GM21786 (cell line): ENCODE measurements around the gene NELFB.
A peak's percentile ranks its signal among the peaks of the same experiment; 100 is the strongest.

ENCODE experiments used
- ATAC-seq: cut with Tn5 transposase; IDR thresholded peaks from one replicate; pipeline ENCODE4 v1.9.1; 2021; ENCODE audit not compliant: unreplicated experiment

NELFB gene

GRCh38 chr9:137254624-137255447, at the start of gene NELFB:
Gene NELFB (plus strand): TSS chr9:137255327.
- ATAC-seq: peak; percentile 60

GRCh38 chr9:137206602-137207001, 48.5 kb upstream of the NELFB start:
- no peak for ATAC-seq

DNA sequence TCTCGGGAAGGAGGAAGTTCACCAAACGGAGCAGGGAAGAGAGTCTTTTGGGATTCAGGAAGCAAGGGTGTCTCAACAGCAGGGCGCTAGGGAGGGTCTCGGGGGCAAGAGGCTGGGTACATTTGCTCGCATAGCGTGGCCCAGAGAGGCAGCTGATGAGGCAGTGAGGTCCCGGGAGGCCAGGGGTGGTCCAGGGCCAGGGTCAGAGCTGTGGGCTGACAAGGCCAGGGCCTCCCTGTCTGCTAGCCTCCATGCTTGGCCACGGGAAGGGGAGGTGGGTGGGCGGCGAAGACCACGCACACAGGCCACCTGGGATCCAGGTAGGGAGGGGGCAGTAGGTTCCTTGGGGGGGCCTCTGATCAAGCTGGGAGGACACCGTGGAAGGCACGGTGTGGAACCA, 43.6 kb upstream of the NELFB start:
- no peak for ATAC-seq

DNA sequence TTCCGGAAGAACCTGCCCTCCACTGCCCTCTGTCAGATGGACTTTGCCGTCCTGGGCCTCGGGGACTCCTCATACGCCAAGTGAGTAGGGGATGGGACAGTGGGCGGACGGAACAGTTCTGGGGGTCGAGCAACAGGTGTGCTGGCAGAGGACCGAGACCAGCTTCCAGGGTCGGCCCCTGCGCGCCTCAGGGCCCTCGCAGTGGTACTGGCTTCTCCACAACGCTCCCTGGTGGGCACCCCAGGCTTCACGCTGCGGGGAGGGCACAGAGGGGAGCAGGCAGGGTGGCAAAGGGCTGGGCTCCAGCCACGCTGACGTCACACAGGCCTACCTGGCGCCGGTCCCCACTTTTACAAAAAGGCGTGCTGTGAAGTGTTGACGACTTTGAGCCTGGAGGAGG, 42.6 kb upstream of the NELFB start:
- no peak for ATAC-seq

- ATAC-seq: no peak
These were observed 41.7 kb upstream of the NELFB start for GRCh38 chr9:137213160-137214060.

DNA sequence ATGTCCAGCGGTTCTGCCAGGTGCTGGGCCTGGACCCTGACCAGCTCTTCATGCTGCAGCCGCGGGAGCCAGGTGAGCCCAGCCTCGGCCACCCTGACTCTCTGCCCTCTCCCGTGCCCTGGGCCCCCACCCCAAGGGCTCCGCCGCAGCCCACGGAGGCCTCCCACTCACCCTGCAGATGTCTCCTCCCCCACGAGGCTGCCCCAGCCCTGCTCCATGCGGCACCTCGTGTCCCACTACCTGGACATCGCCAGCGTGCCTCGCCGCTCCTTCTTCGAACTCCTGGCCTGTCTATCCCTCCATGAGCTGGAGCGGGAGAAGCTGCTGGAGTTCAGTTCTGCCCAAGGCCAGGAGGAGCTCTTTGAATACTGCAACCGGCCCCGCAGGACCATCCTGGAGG, 40.5 kb upstream of the NELFB start:
- no peak for ATAC-seq

DNA sequence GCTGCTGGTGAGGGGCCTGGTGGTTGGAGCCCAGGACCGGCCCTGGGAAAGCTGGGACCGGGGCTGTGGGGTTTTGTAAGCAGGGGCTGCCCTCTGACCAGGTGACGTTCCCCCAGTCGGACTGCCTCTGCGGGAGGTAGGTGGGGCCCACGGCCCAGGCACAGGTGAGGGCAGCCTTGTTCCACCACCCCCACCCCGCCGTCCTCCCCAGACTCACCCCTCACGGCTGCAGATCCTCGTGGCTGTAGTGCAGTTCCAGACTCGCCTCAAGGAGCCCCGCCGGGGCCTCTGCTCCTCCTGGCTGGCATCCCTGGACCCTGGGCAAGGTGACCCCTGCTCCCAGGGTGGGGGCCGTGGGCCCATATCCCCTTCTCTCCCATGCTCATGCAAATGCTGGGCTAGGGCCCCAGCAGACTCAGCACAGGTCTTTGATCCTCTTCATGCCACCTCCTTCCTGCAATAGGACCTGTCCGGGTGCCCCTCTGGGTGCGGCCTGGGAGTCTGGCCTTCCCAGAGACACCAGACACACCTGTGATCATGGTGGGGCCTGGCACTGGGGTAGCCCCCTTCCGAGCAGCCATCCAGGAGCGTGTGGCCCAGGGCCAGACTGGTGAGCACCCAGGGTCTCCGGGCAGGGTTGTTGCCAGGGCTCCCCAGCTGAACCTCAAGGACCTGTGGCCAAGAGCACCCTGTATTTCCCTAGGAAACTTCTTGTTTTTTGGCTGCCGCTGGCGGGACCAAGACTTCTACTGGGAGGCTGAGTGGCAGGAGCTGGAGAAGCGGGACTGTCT, 39.7 kb upstream of the NELFB start:
- ATAC-seq: no peak

DNA sequence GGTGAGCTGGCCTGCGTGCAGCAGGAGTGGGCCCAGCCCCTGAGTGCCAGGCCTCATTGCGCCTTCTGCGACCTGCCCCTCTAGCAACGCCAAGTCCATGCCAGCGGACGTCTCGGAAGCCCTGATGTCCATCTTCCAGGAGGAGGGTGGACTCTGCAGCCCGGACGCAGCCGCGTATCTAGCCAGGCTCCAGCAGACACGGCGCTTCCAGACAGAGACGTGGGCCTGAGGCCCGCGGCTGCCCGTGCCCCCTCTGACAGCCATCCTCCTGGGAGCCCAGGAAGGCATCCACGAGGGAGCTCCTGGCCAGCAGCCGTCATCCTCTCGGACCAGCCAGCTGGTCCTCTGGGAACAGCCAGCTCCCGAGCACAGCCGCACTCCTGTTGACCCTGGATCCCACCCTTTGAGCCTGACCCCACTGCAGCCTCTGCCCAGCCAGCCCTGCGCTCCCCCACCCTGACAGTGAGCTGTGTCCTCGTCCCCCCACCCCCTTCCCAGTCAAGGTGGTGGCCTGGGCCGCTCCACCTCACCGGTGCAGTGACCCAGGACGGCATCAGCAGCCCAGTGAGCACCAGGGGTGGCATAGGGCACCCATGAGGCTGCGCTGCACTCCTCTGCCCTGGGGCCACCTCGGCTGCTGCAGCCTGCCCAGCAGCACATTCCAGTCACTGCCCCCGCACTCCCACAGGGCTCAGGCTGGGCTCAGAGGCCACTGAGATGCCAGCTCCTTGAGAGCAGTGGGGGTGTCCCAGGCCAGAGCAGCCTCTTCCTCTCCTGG, 38.8 kb upstream of the NELFB start:
- ATAC-seq: no peak

DNA sequence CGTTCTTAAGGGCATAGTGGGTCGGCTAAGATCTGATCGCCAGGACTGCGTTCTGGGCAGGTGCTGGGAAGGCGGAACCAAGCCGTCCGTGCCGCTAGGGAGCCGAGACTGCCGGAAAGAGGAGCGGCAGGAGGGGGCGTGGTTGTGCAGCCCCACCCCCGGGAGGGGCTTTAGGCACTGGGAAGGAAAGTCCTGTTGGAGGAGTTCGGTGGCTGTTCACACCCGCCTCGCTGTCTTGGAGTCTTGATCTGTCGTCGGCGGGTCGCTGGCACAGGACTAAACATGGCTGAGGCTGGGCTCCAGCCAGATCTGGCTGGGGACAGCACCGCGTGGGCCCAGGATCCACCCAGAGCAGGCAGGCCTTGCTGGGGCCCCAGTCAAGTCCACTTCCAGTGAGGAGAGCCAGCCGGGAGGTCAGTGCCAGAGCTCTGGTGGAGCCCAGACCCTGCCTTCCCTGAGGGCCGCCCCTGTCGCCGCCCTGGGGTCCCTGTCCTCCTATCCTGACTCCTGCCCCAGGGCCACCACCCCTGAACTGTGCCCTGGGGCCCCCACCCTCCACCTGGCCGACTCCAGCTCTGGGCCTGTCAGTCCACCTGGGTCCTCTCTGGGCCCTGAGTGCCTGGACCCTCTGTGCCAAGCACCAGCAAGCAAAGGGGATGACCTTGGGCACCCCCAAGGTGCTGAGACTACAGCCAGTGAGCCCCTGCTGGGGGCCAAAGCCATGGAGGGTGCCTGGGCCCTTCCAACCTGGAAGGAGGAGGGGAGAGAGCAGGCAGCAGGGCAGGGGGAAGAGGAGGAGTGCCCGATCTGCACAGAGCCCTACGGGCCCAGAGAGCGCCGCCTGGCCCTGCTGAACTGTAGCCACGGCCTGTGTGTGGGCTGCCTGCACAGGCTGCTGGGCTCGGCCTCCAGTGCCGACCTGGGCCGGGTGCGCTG, 37.6 kb upstream of the NELFB start:
- ATAC-seq: no peak

GRCh38 chr9:137218212-137218753, 36.8 kb upstream of the NELFB start:
- no peak for ATAC-seq

DNA sequence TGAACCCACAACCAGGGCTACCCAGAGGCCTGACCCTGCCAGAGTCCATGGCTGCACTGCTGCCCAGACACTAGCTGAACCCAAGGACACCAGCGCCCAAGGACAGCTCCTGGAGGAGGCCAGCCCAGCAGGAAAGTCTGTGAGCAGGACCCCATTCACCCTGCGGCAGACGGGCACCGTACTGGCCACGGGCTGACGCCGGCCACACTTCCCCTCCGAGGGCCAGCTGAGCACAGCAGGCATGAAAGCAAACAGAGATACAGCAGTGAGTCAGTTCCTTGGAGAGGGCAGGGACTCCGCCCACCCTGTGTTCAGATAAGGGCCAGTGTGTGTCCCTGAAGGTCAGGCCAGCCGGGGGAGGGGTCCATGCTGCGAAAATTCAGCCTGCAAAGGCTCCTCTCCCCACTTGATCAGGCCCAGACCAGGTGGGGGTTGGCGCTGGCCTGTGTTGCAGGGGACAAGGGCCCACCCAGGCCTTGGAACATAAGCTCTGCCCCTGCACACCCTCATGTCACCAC, 36.3 kb upstream of the NELFB start:
- no peak for ATAC-seq

DNA sequence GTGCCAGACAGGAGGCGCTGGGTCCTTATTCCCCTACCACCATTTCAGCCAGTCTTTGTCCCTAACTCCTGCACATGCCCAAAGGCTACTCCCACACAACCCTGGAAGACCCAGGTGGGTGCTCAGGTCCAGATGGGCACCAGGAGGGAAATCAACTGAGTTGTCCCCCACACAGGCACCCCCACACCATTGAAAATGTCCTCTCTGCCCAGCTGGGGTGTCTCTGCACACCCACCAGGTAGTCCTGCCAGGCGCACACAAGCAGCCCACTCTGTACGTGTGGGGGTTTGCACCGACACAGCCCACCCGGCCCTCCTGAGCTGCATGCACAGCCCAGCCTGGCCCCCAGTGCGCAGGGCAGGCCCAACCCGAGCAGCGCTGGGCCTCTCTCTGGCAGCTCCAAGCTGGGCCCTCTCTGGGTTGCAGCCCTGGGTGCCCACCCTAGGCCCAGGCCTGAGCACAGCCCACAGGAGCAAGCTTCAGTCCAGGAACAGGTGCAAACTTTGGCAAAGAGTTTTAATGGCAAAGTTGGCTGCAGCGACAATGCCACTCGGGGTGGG, 35.3 kb upstream of the NELFB start:
- no peak for ATAC-seq

- no peak for ATAC-seq
These were observed 34.6 kb upstream of the NELFB start for GRCh38 chr9:137220317-137221094.

DNA sequence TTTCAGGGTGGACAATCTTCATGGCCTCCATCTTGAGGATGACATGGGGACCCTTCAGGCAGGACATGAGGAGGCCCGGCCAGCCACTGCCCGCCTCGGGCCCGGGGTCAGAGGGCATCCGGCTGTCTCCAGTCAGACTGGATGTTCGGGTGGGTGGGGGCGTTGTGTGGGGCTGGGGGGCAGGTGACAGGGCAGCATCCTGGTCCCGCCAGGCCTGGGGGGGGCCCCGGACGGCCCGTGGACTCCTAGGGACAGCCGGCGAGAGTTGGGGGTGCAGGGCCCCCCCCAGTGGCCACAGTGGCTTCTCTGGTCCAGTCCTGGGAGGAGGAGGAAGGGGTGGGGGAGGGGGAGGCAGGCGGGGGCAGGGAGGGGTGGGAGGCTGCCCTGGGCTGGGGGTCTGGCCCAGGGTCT, 34.0 kb upstream of the NELFB start:
- ATAC-seq: no peak

GRCh38 chr9:137221506-137222111, 33.5 kb upstream of the NELFB start:
- ATAC-seq: no peak

DNA sequence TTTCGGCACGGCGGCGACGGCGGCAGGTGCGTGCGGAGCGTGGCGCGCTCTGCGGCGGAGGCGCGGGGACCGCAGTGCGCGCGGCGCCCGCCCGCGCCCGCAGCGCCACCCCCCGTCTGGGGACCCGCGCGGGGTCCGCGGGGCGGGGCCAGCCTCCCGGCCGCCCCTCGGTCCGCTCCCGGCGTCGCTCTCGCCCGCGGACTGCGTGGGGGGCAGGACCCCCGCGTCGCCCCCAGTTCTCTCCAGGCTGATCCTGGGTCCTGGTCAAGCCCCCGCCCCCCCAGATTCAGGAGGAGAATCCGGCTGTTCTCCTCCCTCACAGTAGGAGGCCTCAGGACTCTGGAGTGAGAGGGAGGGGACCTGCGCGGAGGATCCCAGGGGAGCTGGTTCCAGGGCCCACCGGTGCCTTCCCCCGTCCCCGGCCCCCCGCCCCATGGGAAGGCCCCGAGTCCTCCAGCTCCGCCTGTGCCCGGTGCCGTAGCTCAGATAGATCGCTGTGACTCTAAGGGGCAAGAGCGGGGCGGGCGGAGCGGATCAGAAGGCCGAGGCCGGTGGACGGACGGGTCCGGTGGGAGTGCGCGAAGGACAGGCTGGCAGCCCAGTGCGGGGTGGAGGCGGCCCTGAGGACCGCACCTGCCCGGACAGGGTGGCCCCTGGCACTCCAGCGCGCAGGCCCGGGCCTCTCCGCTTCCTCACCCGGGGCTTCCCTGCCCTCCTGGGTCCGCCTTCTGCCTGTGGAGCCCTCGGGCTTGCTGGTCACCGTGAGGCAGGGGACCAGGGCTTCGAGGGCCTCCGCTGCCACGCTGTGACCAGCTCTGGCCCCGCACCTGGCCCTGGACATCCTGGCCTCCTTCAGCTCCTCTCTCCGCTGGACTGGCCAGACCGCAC, 32.7 kb upstream of the NELFB start, which contains the start of gene RNF208:
TSS of gene RNF208 (minus strand) at position 51 of the 888 bp plus-strand sequence. CDS start 1,028 bp downstream, outside the sequence.
- peak; percentile 2 for ATAC-seq
